Measurements from ENCODE around the gene SLITRK2.

- TF ChIP-seq CTCF (IDR thresholded peaks at IDR 0.05; ENCODE audit: insufficient read depth, low read depth, low read length) (no peak), EZH2 (IDR thresholded peaks at IDR 0.05; ENCODE audit: insufficient read depth, low read length) (no peak)
Measured at GRCh38 chrX:145844886-145845285, 27.3 kb downstream of the SLITRK2 start.

Measured in astrocyte (in vitro differentiated cells and primary cell).